Tibial artery (tissue), 4 donors: Measurements from ENCODE around the gene GATD1.

ENCODE experiments used
- DNase-seq, 2 donors: peaks; one replicate each; pipeline ENCODE4 v3.0.0-alpha.2; 2019
- H3K27ac ChIP-seq, 2 donors: fragments of 200-600 bp; sonication (generic) in 1 of 2; 1 replicate in 1 of 2; 2 replicates in 1 of 2; pipeline ENCODE4 v1.5.1; 2018 to 2019; ENCODE audit warnings: mild to moderate bottlenecking in 1 of 2
- H3K27me3 ChIP-seq, 2 donors: fragments of 200-600 bp; sonication (generic) in 1 of 2; one replicate each; pipeline versions ENCODE4 v1.5.1 to v1.6.0; 2016 to 2019
- H3K36me3 ChIP-seq, 3 donors: fragments of 200-600 bp; sonication (generic) in 2 of 3; one replicate each; pipeline ENCODE4 v1.5.1; 2016 to 2019; ENCODE audit warnings: mild to moderate bottlenecking in 2 of 3
- H3K4me1 ChIP-seq, 4 donors: fragments of 200-600 bp; sonication (generic) in 2 of 4; 1 replicate in 3 of 4; 2 replicates in 1 of 4; pipeline ENCODE4 v1.5.1; 2016 to 2019
- H3K4me3 ChIP-seq, 2 donors: fragments of 200-600 bp; sonication (generic) in 1 of 2; 1 replicate in 1 of 2; 2 replicates in 1 of 2; pipeline ENCODE4 v1.5.1; 2018 to 2019; ENCODE audit warnings: mild to moderate bottlenecking in 2 of 2
- H3K9me3 ChIP-seq, 3 donors: fragments of 200-600 bp; sonication (generic) in 1 of 3; one replicate each; pipeline ENCODE4 v1.5.1; 2016 to 2019
- intact Hi-C: fragments of 100-400 bp; cut with DNase I; formaldehyde crosslinking; loops from one replicate; pipeline ENCODE4 v1.15.0; 2023; ENCODE audit warnings: low total_unique reads
- TF ChIP-seq, protein P1 (sequence below), 2 experiments: fragments of 200-600 bp in 1 of 2; fragments of 450-650 bp in 1 of 2; IDR thresholded peaks; one replicate each; pipeline ENCODE4 v1.5.1; 2017 to 2019; ENCODE audit warnings: antibody characterized with exemption in 2 of 2, mild to moderate bottlenecking in 1 of 2, moderate library complexity in 1 of 2

The GATD1 gene

DNA sequence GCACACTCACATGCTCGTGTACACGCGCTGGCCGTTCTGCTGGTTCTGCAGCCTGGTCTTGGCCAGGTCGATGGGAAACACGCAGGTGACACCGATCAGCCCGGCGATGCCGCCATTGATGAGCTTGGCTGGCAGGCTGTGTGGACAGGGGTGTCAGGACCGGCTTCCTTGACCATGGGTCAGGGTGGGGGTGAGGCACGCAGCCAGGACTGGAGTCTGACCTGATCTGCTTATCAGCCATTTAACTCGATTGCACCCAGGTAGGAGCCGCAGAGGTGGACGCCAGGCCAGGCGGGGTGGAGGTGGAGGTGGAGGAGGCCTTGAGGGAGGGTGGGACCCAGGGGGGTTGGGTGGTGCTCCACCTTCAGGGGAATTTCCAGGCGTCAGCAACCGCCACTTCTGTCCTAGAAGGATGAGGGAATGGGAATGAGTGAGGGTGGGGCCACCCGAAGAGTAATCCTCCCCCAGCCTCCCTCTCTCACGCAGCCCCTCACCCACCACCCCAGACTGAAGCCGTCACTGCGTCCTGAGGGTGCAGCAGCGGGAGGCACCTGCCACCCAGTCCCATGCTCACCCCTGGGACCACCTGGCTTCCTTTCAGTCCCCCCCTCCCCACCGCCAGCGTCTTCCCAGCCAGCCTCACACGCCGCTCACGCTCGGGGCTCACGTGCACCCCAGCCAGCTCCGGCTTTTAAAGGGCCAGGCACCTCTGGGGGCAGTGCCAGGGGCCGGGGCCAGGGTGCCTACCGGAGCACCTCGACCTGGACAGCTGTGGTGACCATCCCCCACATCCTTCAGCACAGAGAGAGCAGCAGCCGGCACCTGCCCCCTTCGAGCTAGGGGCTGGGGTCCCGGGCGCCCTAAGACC, 17.7 kb upstream of the GATD1 start:
- DNase-seq = no peak
- H3K36me3 ChIP-seq = peaks cover 0 to 38% (median 5%) of the 10 kb centered on the region in 3 donors
- intact Hi-C loops = no loop called here
- H3K4me1 ChIP-seq = peaks cover 0 to 38% (median 24%) of the 10 kb centered on the region in 4 donors
- peaks cover 0 to 10% of the 10 kb centered on the region in 2 donors for H3K27me3 ChIP-seq
- TF ChIP-seq, protein P1, sequence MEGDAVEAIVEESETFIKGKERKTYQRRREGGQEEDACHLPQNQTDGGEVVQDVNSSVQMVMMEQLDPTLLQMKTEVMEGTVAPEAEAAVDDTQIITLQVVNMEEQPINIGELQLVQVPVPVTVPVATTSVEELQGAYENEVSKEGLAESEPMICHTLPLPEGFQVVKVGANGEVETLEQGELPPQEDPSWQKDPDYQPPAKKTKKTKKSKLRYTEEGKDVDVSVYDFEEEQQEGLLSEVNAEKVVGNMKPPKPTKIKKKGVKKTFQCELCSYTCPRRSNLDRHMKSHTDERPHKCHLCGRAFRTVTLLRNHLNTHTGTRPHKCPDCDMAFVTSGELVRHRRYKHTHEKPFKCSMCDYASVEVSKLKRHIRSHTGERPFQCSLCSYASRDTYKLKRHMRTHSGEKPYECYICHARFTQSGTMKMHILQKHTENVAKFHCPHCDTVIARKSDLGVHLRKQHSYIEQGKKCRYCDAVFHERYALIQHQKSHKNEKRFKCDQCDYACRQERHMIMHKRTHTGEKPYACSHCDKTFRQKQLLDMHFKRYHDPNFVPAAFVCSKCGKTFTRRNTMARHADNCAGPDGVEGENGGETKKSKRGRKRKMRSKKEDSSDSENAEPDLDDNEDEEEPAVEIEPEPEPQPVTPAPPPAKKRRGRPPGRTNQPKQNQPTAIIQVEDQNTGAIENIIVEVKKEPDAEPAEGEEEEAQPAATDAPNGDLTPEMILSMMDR (IDR thresholded peaks at IDR 0.05) = no peak
- peak overlapping the region; percentile 71 to 85 for H3K27ac ChIP-seq
- no peaks in the 10 kb centered on the region for H3K9me3 ChIP-seq
- peak overlapping the region; percentile 68 to 88 for H3K4me3 ChIP-seq

GRCh38 chr11:794013-794765, 16.9 kb upstream of the GATD1 start:
- intact Hi-C loops = no loop called here
- no peak overlapping the region for H3K4me3 ChIP-seq
- H3K27ac ChIP-seq = no peak overlapping the region

DNA sequence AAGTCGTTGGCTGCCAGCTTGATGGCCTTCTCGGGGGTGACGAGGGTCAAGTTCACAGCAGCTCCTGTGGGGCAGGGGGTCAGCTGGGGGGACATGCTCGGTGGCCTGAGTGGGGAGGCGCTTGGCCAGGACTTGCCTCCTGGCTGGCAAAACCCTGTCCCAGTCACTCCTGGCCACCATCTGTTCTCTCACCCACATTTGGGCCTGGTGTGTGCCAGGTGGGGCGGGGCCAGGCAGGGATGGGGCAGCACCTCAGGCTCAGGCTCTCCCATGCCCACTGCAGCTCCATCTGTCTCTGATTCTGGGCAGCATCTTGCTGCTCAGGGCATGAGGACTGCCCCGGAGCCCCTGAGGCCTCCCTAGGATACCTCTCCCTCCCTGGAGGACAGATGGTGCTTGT, 16.3 kb upstream of the GATD1 start:
- DNase-seq = no peak
- Histone ChIP-seq H3K36me3 (peaks cover 0 to 28% (median 5%) of the 10 kb centered on the region in 3 donors), H3K4me3 (no peak overlapping the region), H3K9me3 (no peaks in the 10 kb centered on the region), H3K27me3 (peaks cover 0 to 24% of the 10 kb centered on the region in 2 donors), H3K4me1 (peaks cover 0 to 47% (median 28%) of the 10 kb centered on the region in 4 donors), H3K27ac (no peak overlapping the region)
- intact Hi-C loops = no loop called here
- TF ChIP-seq, protein P1 (IDR thresholded peaks at IDR 0.05) = no peak

More at GRCh38 chr11:794013-794765, 16.9 kb upstream of the GATD1 start:
- TF ChIP-seq, protein P1 (IDR thresholded peaks at IDR 0.05) = no peak
- Histone ChIP-seq H3K9me3 (no peaks in the 10 kb centered on the region), H3K36me3 (peaks cover 0 to 30% (median 5%) of the 10 kb centered on the region in 3 donors), H3K27me3 (peaks cover 0 to 18% of the 10 kb centered on the region in 2 donors), H3K4me1 (peaks cover 0 to 46% (median 29%) of the 10 kb centered on the region in 4 donors)
- no peak for DNase-seq

DNA sequence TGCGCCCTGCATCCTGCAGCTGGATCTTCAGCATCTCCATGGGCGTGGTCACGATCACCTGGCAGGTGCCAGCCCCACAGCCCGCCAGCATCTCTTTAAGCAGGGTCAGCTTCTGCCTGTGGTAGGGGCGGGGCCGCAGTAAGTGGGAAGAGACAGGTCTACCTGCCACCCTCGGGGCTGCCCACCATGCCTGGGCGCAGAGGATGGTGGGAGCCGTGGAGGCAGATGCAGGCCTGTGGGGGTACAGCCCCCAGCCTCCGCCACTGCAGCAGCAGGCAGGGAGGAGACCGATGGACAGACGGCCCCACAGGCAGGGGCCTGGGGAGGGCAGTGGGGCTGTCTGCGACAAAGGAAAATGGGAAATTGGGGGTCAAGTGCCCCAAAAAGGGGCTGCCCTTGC, 15.6 kb upstream of the GATD1 start:
- Histone ChIP-seq H3K9me3 (no peaks in the 10 kb centered on the region), H3K27me3 (peaks cover 0 to 31% of the 10 kb centered on the region in 2 donors), H3K4me1 (peaks cover 0 to 42% (median 25%) of the 10 kb centered on the region in 4 donors), H3K36me3 (peaks cover 0 to 28% (median 5%) of the 10 kb centered on the region in 3 donors), H3K4me3 (no peak overlapping the region), H3K27ac (no peak overlapping the region)
- DNase-seq = no peak
- TF ChIP-seq, protein P1 (IDR thresholded peaks at IDR 0.05) = no peak
- intact Hi-C loops = no loop called here

DNA sequence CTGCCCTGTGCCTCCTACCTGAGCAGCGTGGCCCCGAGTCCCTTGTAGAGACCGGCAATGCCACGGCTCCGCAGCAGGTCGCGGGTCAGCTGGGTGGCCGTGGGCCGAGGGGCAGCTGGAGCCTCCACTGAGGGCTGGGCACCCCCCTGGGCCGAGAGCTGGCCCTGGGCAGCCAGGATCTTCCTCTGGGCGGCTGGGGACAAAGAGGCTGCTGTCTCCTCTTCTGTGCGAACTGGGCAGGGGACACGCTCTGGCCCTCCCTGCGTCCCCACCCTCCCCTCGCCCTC, 15.2 kb upstream of the GATD1 start:
- Histone ChIP-seq H3K27me3 (peaks cover 0 to 35% of the 10 kb centered on the region in 2 donors), H3K36me3 (peaks cover 0 to 28% (median 5%) of the 10 kb centered on the region in 3 donors), H3K4me3 (no peak overlapping the region), H3K4me1 (peaks cover 0 to 42% (median 25%) of the 10 kb centered on the region in 4 donors), H3K9me3 (no peaks in the 10 kb centered on the region), H3K27ac (no peak overlapping the region)
- TF ChIP-seq, protein P1 (IDR thresholded peaks at IDR 0.05) = no peak
- intact Hi-C loops = no loop called here
- no peak for DNase-seq
